GM12878 (cell line): Measurements from ENCODE around the gene KIAA1191. TPM values are rescaled to one million over a fixed set of nuclear protein-coding genes. Genes with fewer than 3 reads are reported as not detected.

ENCODE experiments used
- ATAC-seq: fragments of 200-7000 bp; cut with Tn5 transposase; 3 replicates; pipeline ENCODE4 v1.9.1; 2020; ENCODE audit warnings: mild to moderate bottlenecking, moderate library complexity
- BruUV-seq: library from RNA; stranded (reverse); fragments of 400-500 nt; replicated peaks from 2 replicates; lab custom pipeline; 2021; lab: Mats Ljungman, UMichigan
- CTCF ChIA-PET: fragments of 300-600 bp; sonication (Branson Sonifier 250); formaldehyde crosslinking; extraction: SDS; loops from one replicate; lab custom pipeline; 2021; ENCODE audit warnings: inconsistent platforms; lab: Yijun Ruan, JAX
- POLR2A ChIA-PET: fragments of 350-600 bp; formaldehyde crosslinking; extraction: SDS; loops from one replicate; lab custom pipeline; 2021; ENCODE audit warnings: inconsistent platforms; lab: Charles Lee
- RAD21 ChIA-PET: fragments of 300-600 bp; sonication (Branson Sonifier 250); formaldehyde crosslinking; loops from one replicate; lab custom pipeline; 2023; ENCODE audit warnings: antibody characterized with exemption; ENCODE audit not compliant: unreplicated experiment; lab: Charles Lee
- SMC1A ChIA-PET: fragments of 300-600 bp; sonication (Branson Sonifier 250); formaldehyde crosslinking; loops from one replicate; lab custom pipeline; 2023; ENCODE audit not compliant: unreplicated experiment, uncharacterized antibody; lab: Charles Lee
- DNase-seq: peaks from one replicate; pipeline ENCODE4 v3.0.0-alpha.2; 2011; ENCODE audit warnings: low read depth, low spot score
- FAIRE-seq: peaks from 3 replicates; lab custom pipeline; 2011; peaks lifted over from hg19 to GRCh38; lab: Jason Lieb, UNC
- H2AFZ ChIP-seq: 2 replicates; pipeline ENCODE4 v1.6.0; 2011; ENCODE audit warnings: low read depth, low read length, control low read depth; ENCODE audit not compliant: control insufficient read depth
- H3K27ac ChIP-seq: 2 replicates; pipeline ENCODE4 v1.5.1; 2011; ENCODE audit warnings: control low read depth; ENCODE audit not compliant: control insufficient read depth, insufficient read depth
- H3K27me3 ChIP-seq, 2 experiments: replicated peaks in 1 of 2; 2 replicates each; pipeline versions ENCODE4 v1.6.0 to v1.6.1; 2011; ENCODE audit warnings: low read length in 1 of 2; ENCODE audit not compliant: control insufficient read depth in 2 of 2, insufficient read depth in 2 of 2
- H3K36me3 ChIP-seq, 2 experiments: 2 replicates each; pipeline ENCODE4 v1.5.1; 2011; ENCODE audit warnings: low read length in 1 of 2; ENCODE audit not compliant: control insufficient read depth in 2 of 2, insufficient read depth in 2 of 2
- H3K4me1 ChIP-seq: 2 replicates; pipeline ENCODE4 v1.6.1; 2011; ENCODE audit warnings: mild to moderate bottlenecking, low read length, moderate library complexity, mixed read lengths; ENCODE audit not compliant: control insufficient read depth, insufficient read depth
- H3K4me2 ChIP-seq: 2 replicates; pipeline ENCODE4 v1.6.0; 2011; ENCODE audit warnings: control low read depth; ENCODE audit not compliant: control insufficient read depth, insufficient read depth
- H3K4me3 ChIP-seq: fragments of 200-600 bp; sonication (generic); 2 replicates; pipeline ENCODE4 v1.5.1; 2016
- H3K79me2 ChIP-seq: 2 replicates; pipeline ENCODE4 v1.6.0; 2011; ENCODE audit warnings: low read length; ENCODE audit not compliant: control insufficient read depth, insufficient read depth
- H3K9ac ChIP-seq: 2 replicates; pipeline ENCODE4 v1.8.0; 2011; ENCODE audit warnings: low read length, control low read depth, mixed read lengths; ENCODE audit not compliant: control insufficient read depth, insufficient read depth
- H3K9me3 ChIP-seq: replicated peaks from 3 replicates; pipeline ENCODE4 v1.5.1; 2011; ENCODE audit warnings: mild to moderate bottlenecking, low read length; ENCODE audit not compliant: control insufficient read depth, insufficient read depth
- H4K20me1 ChIP-seq: 2 replicates; pipeline ENCODE4 v1.6.0; 2011; ENCODE audit not compliant: control insufficient read depth, insufficient read depth
- EGR1 ChIP-seq, 2 experiments: IDR thresholded peaks; 1 replicate in 1 of 2; 2 replicates in 1 of 2; pipeline ENCODE4 v1.6.1; 2011 to 2012; ENCODE audit warnings: low read depth in 2 of 2, low read length in 2 of 2, borderline replicate concordance in 1 of 2, mild to moderate bottlenecking in 1 of 2, moderate library complexity in 1 of 2
- GATAD2B ChIP-seq: fragments of 450-650 bp; conservative IDR thresholded peaks from 2 replicates; pipeline ENCODE4 v1.6.1; 2017; ENCODE audit warnings: low read depth, mild to moderate bottlenecking, moderate library complexity
- HCFC1 ChIP-seq: fragments of 150-350 bp; IDR thresholded peaks from 2 replicates; pipeline ENCODE4 v1.6.1; 2014; ENCODE audit warnings: low read length
- MEF2A ChIP-seq: IDR thresholded peaks from 2 replicates; pipeline ENCODE4 v1.6.1; 2011; ENCODE audit warnings: low read depth, mild to moderate bottlenecking, low read length, moderate library complexity; ENCODE audit not compliant: insufficient read depth
- NR2C2 ChIP-seq: IDR thresholded peaks from 2 replicates; pipeline ENCODE4 v1.6.1; 2011; ENCODE audit warnings: borderline replicate concordance, low read depth; ENCODE audit not compliant: control insufficient read depth, insufficient read length
- RBBP5 ChIP-seq: fragments of 200-600 bp; sonication (generic); conservative IDR thresholded peaks from 2 replicates; pipeline ENCODE4 v1.6.1; 2016
- SUPT20H ChIP-seq: IDR thresholded peaks from 2 replicates; pipeline ENCODE4 v1.6.1; 2011; ENCODE audit warnings: low read depth, mild to moderate bottlenecking, low read length, moderate library complexity, borderline replicate concordance; ENCODE audit not compliant: control insufficient read depth
- SUZ12 ChIP-seq: fragments of 200-600 bp; sonication (generic); IDR thresholded peaks from one replicate; pipeline ENCODE4 v1.6.1; 2018; ENCODE audit warnings: antibody characterized with exemption, mild to moderate bottlenecking; ENCODE audit not compliant: unreplicated experiment
- TAF1 ChIP-seq: IDR thresholded peaks from 2 replicates; pipeline ENCODE4 v1.6.1; 2011; ENCODE audit warnings: mild to moderate bottlenecking, low read depth, low read length, borderline replicate concordance
- TBL1XR1 ChIP-seq: IDR thresholded peaks from 2 replicates; pipeline ENCODE4 v1.6.1; 2012; ENCODE audit warnings: low read depth, low read length, improper control_type of control experiment
- TCF12 ChIP-seq: IDR thresholded peaks from 2 replicates; pipeline ENCODE4 v1.6.1; 2011; ENCODE audit warnings: low read depth, mild to moderate bottlenecking, low read length
- ZNF217 ChIP-seq: fragments of 450-650 bp; IDR thresholded peaks from 2 replicates; pipeline ENCODE4 v1.6.1; 2017; ENCODE audit warnings: antibody characterized with exemption, mild to moderate bottlenecking
- ZZZ3 ChIP-seq: IDR thresholded peaks from 2 replicates; pipeline ENCODE4 v1.6.1; 2011; ENCODE audit warnings: low read depth; ENCODE audit not compliant: control insufficient read depth, insufficient read length
- WGBS: methylation state at CpG from one replicate; pipeline ENCODE4 v1.1.6; 2016; ENCODE audit warnings: low lambda C conversion rate; ENCODE audit not compliant: insufficient replicate concordance, insufficient coverage; ENCODE audit errors: missing lambda C conversion rate; 5-methylcytosine and 5-hydroxymethylcytosine counted together
- in situ Hi-C: fragments of 300-500 bp; cut with MboI; formaldehyde crosslinking; loops from 9 replicates; pipeline ENCODE4 v1.14.3; 2018; ENCODE audit warnings: mixed read lengths
- intact Hi-C: fragments of 100-400 bp; cut with micrococcal nuclease; formaldehyde crosslinking; loops from one replicate; pipeline ENCODE4 v1.14.2; 2022; ENCODE audit not compliant: unreplicated experiment
- polyA plus RNA-seq, 11 experiments: library from polyadenylated mRNA; depleted of rRNA in 4 of 11; unstranded in 6 of 11; stranded (reverse) in 5 of 11; fragments of >200 nt; fragmentation: Nextera tagmentation in 4 of 11; fragmentation: Illumina TruSeq in 1 of 11; extraction: Ambion mirVana in 4 of 11; extraction: Trizol in 1 of 11; gene quantifications; 1 replicate in 1 of 11; 2 replicates in 10 of 11; pipeline versions ENCODE4 v1.2.1 to v1.2.3, GENCODE V29; 2011 to 2016; ENCODE audit warnings: inconsistent platforms in 2 of 11, missing spikeins in 2 of 11, low read depth in 1 of 11
- total RNA-seq, 4 experiments: library from RNA; depleted of rRNA in 3 of 4; stranded (reverse); fragments of >200 nt in 3 of 4; fragmentation: Illumina TruSeq in 1 of 4; extraction: Trizol in 1 of 4; gene quantifications; 2 replicates each; pipeline versions ENCODE4 v1.2.1 to v1.2.3, GENCODE V29; 2013 to 2021
- TF ChIP-seq, protein P1 (sequence below): IDR thresholded peaks from 2 replicates; pipeline ENCODE4 v1.6.1; 2012; ENCODE audit warnings: improper control_type of control experiment, low read depth, low read length; ENCODE audit not compliant: insufficient replicate concordance
- TF ChIP-seq, protein P2 (sequence below): IDR thresholded peaks from 2 replicates; pipeline ENCODE4 v1.6.1; 2011; ENCODE audit warnings: low read depth, low read length, improper control_type of control experiment, borderline replicate concordance

KIAA1191 gene
- total and polyA plus RNA-seq, 10 of the 15 experiments (the other 5 are each of a cell fraction or from before 2014, with no cell fraction given): 14.9 to 58.2 (median 31.8) TPM

DNA sequence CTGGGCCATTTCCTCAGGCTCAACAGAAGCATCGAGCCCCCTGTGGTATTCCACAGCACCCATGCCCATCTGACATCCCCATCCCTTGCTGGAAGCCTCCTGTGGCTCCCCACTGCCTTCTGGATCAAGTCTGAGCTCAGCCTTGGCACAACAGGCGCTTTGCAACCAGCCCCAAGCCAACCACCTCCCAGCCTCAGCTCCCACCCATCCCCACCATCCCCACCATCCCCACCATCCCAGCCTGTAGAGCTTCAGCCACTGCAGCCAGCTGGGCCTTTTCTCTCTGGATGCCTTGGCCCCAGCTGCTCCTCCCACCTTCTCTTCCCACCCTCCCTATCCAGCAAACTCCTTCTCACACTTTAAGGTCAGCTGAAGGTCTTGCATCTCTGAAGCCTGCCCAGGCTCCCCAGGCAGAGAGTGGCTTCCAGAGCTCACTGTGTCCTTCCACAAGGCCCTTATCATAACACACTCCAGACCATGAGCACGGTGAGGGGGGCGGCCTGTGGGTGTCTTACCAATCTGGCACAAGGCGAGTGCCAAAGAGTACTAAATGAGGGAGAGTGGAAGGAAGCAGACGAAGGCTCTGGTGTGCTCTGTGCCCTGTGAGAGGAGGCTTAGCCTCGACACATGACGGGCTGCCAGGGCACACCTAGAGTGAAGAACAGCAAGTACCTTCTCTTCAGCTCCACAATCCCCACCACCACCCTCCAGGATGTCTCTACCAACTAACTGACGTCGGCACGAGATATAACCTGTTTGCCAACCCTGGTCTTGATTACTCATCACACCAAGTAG, 33.5 kb upstream of the KIAA1191 start:
- Histone ChIP-seq H3K27me3 (no peaks in the 10 kb centered on the region), H3K4me2 (no peak overlapping the region), H3K9ac (no peak overlapping the region), H3K4me1 (0 out of 2 replicates have a peak, but pooled peaks cover 5% of the 10 kb centered on the region), H2AFZ (no peak overlapping the region), H4K20me1 (no peaks in the 10 kb centered on the region), H3K27ac (no peak overlapping the region), H3K9me3 (no peaks in the 10 kb centered on the region), H3K36me3 (peaks cover 3% of the 10 kb centered on the region in 2 experiments; a peak in 2 of 4 replicates), H3K4me3 (no peak overlapping the region), H3K79me2 (peaks cover 7% of the 10 kb centered on the region)
- ChIA-PET RAD21 (no interaction called here), SMC1A (no interaction called here), CTCF (interaction anchor here (0.9 kb wide), 1 partner anchor 139 kb away, joined by 3 read pairs; no protein-coding TSS in a partner anchor), POLR2A (interaction anchor here (0.6 kb wide), 1 partner anchor 44 kb away, joined by 3 read pairs; no protein-coding TSS in a partner anchor)
- intact Hi-C loops (no loop called here), in situ Hi-C loops (no loop called here)
- WGBS: 88% methylated on average over 11 of the region's 11 CpGs
- no peak for FAIRE-seq
- TF ChIP-seq GATAD2B (no peak), HCFC1 (no peak), ZZZ3 (no peak), SUZ12 (no peak), TCF12 (no peak), SUPT20H (no peak), MEF2A (no peak), TBL1XR1 (no peak), NR2C2 (no peak), EGR1 (IDR thresholded peaks at IDR 0.05; ENCODE audit: borderline replicate concordance in 1 of 2, low read depth in 2 of 2, low read length in 2 of 2) (no peak), TAF1 (no peak), RBBP5 (no peak), ZNF217 (no peak)
- TF ChIP-seq, protein P1, sequence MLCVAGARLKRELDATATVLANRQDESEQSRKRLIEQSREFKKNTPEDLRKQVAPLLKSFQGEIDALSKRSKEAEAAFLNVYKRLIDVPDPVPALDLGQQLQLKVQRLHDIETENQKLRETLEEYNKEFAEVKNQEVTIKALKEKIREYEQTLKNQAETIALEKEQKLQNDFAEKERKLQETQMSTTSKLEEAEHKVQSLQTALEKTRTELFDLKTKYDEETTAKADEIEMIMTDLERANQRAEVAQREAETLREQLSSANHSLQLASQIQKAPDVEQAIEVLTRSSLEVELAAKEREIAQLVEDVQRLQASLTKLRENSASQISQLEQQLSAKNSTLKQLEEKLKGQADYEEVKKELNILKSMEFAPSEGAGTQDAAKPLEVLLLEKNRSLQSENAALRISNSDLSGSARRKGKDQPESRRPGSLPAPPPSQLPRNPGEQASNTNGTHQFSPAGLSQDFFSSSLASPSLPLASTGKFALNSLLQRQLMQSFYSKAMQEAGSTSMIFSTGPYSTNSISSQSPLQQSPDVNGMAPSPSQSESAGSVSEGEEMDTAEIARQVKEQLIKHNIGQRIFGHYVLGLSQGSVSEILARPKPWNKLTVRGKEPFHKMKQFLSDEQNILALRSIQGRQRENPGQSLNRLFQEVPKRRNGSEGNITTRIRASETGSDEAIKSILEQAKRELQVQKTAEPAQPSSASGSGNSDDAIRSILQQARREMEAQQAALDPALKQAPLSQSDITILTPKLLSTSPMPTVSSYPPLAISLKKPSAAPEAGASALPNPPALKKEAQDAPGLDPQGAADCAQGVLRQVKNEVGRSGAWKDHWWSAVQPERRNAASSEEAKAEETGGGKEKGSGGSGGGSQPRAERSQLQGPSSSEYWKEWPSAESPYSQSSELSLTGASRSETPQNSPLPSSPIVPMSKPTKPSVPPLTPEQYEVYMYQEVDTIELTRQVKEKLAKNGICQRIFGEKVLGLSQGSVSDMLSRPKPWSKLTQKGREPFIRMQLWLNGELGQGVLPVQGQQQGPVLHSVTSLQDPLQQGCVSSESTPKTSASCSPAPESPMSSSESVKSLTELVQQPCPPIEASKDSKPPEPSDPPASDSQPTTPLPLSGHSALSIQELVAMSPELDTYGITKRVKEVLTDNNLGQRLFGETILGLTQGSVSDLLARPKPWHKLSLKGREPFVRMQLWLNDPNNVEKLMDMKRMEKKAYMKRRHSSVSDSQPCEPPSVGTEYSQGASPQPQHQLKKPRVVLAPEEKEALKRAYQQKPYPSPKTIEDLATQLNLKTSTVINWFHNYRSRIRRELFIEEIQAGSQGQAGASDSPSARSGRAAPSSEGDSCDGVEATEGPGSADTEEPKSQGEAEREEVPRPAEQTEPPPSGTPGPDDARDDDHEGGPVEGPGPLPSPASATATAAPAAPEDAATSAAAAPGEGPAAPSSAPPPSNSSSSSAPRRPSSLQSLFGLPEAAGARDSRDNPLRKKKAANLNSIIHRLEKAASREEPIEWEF: no peak
- TF ChIP-seq, protein P2, sequence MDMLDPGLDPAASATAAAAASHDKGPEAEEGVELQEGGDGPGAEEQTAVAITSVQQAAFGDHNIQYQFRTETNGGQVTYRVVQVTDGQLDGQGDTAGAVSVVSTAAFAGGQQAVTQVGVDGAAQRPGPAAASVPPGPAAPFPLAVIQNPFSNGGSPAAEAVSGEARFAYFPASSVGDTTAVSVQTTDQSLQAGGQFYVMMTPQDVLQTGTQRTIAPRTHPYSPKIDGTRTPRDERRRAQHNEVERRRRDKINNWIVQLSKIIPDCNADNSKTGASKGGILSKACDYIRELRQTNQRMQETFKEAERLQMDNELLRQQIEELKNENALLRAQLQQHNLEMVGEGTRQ: no peak
- BruUV-seq: no TSS peak
- no peak for DNase-seq
- ATAC-seq: no peak
